Neural progenitor cell (in vitro differentiated cells): ENCODE results near the gene TBX10.
"Not testable (repeated sequence)": the region's sequence is repeated elsewhere in the genome, so short reads cannot be mapped to it uniquely, and the experiment has no call there.

Source experiments
- EZH2 ChIP-seq: fragments of 200-600 bp; sonication (generic); IDR thresholded peaks from 2 replicates; pipeline ENCODE4 v1.6.1; 2017; ENCODE audit warnings: antibody characterized with exemption, mild to moderate bottlenecking, moderate library complexity
- EZH2phosphoT487 ChIP-seq: fragments of 200-600 bp; sonication (generic); IDR thresholded peaks from 2 replicates; pipeline ENCODE4 v1.6.1; 2017; ENCODE audit warnings: antibody characterized with exemption
- TF ChIP-seq, protein P1 (sequence below): fragments of 200-600 bp; sonication (generic); IDR thresholded peaks from 2 replicates; pipeline ENCODE4 v1.5.1; 2017; ENCODE audit warnings: antibody characterized with exemption, mild to moderate bottlenecking

DNA sequence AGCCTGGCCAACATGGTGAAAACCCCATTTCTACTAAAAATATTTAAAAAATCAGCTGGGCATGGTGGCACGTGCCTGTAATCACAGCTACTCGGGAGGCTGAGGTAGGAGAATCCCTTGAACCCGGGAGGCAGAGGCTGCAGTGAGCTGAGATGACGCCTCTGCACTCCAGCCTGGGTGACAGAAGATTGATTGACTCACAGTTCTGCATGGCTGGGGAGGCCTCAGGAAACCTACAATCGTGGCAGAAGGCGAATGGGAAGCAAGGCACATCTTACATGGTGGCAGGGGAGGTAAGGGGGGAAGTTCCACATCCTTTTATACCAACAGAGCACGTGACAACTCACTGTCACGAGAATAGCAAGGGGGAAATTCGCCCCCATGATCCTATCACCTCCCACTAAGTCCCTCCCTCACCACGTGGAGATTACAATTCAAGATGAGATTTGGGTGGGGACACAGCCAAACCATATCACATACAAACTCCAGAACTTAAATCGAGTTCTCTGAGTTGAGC, 50.6 kb downstream of the TBX10 start:
- TF ChIP-seq, protein P1, sequence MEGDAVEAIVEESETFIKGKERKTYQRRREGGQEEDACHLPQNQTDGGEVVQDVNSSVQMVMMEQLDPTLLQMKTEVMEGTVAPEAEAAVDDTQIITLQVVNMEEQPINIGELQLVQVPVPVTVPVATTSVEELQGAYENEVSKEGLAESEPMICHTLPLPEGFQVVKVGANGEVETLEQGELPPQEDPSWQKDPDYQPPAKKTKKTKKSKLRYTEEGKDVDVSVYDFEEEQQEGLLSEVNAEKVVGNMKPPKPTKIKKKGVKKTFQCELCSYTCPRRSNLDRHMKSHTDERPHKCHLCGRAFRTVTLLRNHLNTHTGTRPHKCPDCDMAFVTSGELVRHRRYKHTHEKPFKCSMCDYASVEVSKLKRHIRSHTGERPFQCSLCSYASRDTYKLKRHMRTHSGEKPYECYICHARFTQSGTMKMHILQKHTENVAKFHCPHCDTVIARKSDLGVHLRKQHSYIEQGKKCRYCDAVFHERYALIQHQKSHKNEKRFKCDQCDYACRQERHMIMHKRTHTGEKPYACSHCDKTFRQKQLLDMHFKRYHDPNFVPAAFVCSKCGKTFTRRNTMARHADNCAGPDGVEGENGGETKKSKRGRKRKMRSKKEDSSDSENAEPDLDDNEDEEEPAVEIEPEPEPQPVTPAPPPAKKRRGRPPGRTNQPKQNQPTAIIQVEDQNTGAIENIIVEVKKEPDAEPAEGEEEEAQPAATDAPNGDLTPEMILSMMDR: not testable (repeated sequence)
- not testable (repeated sequence) for TF ChIP-seq EZH2, EZH2phosphoT487
